GM06990 (cell line): Measurements from ENCODE around the gene H2BK1.

Source experiments
- DNase-seq: peaks from one replicate; pipeline ENCODE4 v3.0.0-alpha.2; 2011; ENCODE audit not compliant: insufficient read length; ENCODE audit errors: extremely low read depth
- H3K27me3 ChIP-seq: replicated peaks from 2 replicates; pipeline ENCODE4 v1.6.0; 2011; ENCODE audit warnings: low read length; ENCODE audit not compliant: control insufficient read depth, insufficient read depth
- H3K36me3 ChIP-seq: 2 replicates; pipeline ENCODE4 v1.5.1; 2011; ENCODE audit warnings: low read length; ENCODE audit not compliant: control insufficient read depth, insufficient read depth
- H3K4me3 ChIP-seq: replicated peaks from 2 replicates; pipeline ENCODE4 v1.5.1; 2011; ENCODE audit warnings: low read depth, mild to moderate bottlenecking, control low read depth, low read length
- CTCF ChIP-seq: IDR thresholded peaks from 2 replicates; pipeline ENCODE4 v1.5.1; 2011; ENCODE audit warnings: low read length, control low read depth, mild to moderate bottlenecking, inconsistent platforms; ENCODE audit not compliant: insufficient read depth, poor library complexity, severe bottlenecking

Gene H2BK1

GRCh38 chr7:151186640-151187408 is 23.5 kb downstream of the H2BK1 start, which contains the start of gene ASB10:
ASB10 (minus strand) TSS chr7:151187250; CDS start chr7:151187130, 120 bp downstream.
- no peak within 1 kb of the TSS for H3K4me3 ChIP-seq
- no peak for DNase-seq
- peaks cover 1% of the 10 kb centered on the region for H3K27me3 ChIP-seq
- H3K36me3 ChIP-seq = no peaks in the 10 kb centered on the region
- TF ChIP-seq CTCF = no peak

- peaks cover 1% of the 10 kb centered on the region for H3K27me3 ChIP-seq
- no peak for DNase-seq
- no peak overlapping the region for H3K4me3 ChIP-seq
- no peak for TF ChIP-seq CTCF
- H3K36me3 ChIP-seq = no peaks in the 10 kb centered on the region
Measured at GRCh38 chr7:151185762-151186639, 24.3 kb downstream of the H2BK1 start.

GRCh38 chr7:151181011-151181431 is 29.3 kb downstream of the H2BK1 start:
- no peak for DNase-seq
- Histone ChIP-seq H3K36me3 (no peaks in the 10 kb centered on the region), H3K27me3 (peaks cover 1% of the 10 kb centered on the region), H3K4me3 (no peak overlapping the region)
- TF ChIP-seq CTCF = no peak

GRCh38 chr7:151179946-151180345 is 30.3 kb downstream of the H2BK1 start:
- Histone ChIP-seq H3K27me3 (peaks cover 1% of the 10 kb centered on the region), H3K4me3 (no peak overlapping the region), H3K36me3 (no peaks in the 10 kb centered on the region)
- TF ChIP-seq CTCF = no peak
- no peak for DNase-seq

- no peak for DNase-seq
- H3K36me3 ChIP-seq = no peaks in the 10 kb centered on the region
- TF ChIP-seq CTCF = no peak
- peaks cover 1% of the 10 kb centered on the region for H3K27me3 ChIP-seq
- H3K4me3 ChIP-seq = no peak overlapping the region
Measured at GRCh38 chr7:151179287-151179860, 30.9 kb downstream of the H2BK1 start.
